GM12891 (cell line): ENCODE results near the gene TSSK6.

Experiments
- DNase-seq: peaks from one replicate; pipeline ENCODE4 v3.0.0; 2011; ENCODE audit warnings: low spot score; ENCODE audit not compliant: insufficient read length
- FAIRE-seq: peaks from 2 replicates; lab custom pipeline; 2011; peaks lifted over from hg19 to GRCh38; lab: Jason Lieb, UNC
- PAX5 ChIP-seq: IDR thresholded peaks from 2 replicates; pipeline ENCODE4 v1.6.1; 2011; ENCODE audit warnings: low read length, moderate library complexity, mild to moderate bottlenecking; ENCODE audit not compliant: insufficient read depth, severe bottlenecking
- POLR2A ChIP-seq: IDR thresholded peaks from 2 replicates; pipeline ENCODE4 v1.6.1; 2011; ENCODE audit warnings: low read depth, low read length, control low read depth
- POLR2AphosphoS5 ChIP-seq: IDR thresholded peaks from 2 replicates; pipeline ENCODE4 v1.6.1; 2011; ENCODE audit warnings: low read depth, low read length, control low read depth
- POU2F2 ChIP-seq: IDR thresholded peaks from 2 replicates; pipeline ENCODE4 v1.6.1; 2011; ENCODE audit warnings: low read depth, mild to moderate bottlenecking, control low read depth, low read length, moderate library complexity
- SPI1 ChIP-seq: IDR thresholded peaks from 2 replicates; pipeline ENCODE4 v1.6.1; 2011; ENCODE audit warnings: low read depth, low read length, control low read depth
- TAF1 ChIP-seq: IDR thresholded peaks from 2 replicates; pipeline ENCODE4 v1.6.1; 2011; ENCODE audit warnings: low read depth, low read length, control low read depth

TSSK6 gene

GRCh38 chr19:19508217-19508616, 7.1 kb downstream of the TSSK6 start:
- no peak for FAIRE-seq
- no peak for TF ChIP-seq TAF1
- no peak for TF ChIP-seq SPI1
- no peak for TF ChIP-seq POLR2A
- no peak for TF ChIP-seq PAX5
- no peak for TF ChIP-seq POU2F2
- no peak for TF ChIP-seq POLR2AphosphoS5
- DNase-seq: no peak

DNA sequence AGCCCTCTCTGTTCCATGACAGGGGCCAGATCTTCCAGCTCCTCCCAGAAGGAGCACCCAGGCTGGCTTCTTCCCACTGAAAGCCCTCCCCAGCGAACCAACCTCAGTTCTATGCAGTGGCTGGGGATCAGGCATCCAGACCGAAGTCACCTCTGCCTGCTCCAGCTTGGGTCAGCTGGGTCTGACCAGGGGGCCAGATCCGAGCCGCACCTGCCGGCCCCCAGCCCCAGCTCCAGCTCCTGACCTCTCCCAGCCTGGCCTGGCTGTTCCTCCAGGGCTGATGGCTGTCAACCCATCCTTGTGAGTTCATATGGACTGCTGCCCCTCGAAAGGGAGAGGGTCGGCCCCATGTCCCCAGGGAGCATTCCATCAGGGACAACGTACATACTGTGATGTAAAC, 8.0 kb downstream of the TSSK6 start:
- DNase-seq: no peak
- TF ChIP-seq TAF1: no peak
- TF ChIP-seq PAX5: no peak
- no peak for TF ChIP-seq SPI1
- no peak for FAIRE-seq

- FAIRE-seq (no peak), DNase-seq (no peak)
These were observed 8.8 kb downstream of the TSSK6 start for GRCh38 chr19:19506592-19506991.

GRCh38 chr19:19505669-19506326, 9.6 kb downstream of the TSSK6 start:
- DNase-seq (no peak), FAIRE-seq (no peak)
- TF ChIP-seq POU2F2: no peak

More at GRCh38 chr19:19506592-19506991, 8.8 kb downstream of the TSSK6 start:
- no peak for TF ChIP-seq PAX5
- TF ChIP-seq POLR2AphosphoS5: no peak
- TF ChIP-seq POLR2A: no peak
- no peak for TF ChIP-seq SPI1
- TF ChIP-seq POU2F2: no peak

- DNase-seq: no peak
- no peak for FAIRE-seq
- TF ChIP-seq TAF1: no peak
These were observed 10.3 kb downstream of the TSSK6 start for GRCh38 chr19:19504754-19505668.

DNA sequence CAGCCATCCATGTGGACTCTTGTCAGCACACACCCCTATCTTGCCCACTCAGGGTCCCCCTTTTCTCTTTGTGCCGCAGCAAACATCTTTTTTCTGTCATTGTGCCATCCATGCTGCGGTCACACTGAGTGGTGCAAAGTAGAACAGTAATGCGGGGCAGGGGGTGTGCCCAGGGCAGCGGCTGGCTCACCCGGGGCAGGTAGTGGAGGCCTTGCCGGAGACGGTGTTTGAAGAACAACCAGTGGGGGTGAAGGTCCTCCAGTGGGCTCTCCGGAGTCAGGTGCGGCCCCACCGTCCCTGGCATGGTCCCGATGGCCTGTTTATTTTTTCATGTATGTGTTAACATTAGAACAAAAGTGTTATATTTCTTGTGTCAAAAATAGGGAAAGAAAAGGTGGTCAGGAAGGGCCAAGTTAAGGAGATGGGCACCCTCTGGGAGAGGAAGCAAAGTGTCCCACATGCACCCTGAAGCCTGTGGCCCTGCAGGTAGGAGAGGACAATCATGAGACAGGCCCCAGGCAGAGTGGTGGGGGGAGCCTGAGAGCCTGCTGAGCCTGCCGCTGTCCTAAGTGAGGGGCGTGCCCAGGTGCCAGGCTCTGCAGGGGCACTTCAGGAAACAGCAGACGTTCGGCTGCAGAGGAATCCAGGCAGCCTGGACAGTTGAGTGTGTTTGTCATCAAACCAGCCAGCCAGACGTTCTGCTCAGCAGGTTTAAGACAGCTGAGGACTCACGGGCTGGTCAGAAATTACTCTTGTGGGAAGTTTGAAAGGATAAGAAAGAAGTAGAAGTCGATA, 12.3 kb downstream of the TSSK6 start:
- TF ChIP-seq POU2F2 (no peak), TAF1 (no peak)
- no peak for FAIRE-seq
- no peak for DNase-seq

GRCh38 chr19:19502281-19502680, 13.1 kb downstream of the TSSK6 start:
- no peak for FAIRE-seq
- no peak for DNase-seq
- TF ChIP-seq POLR2AphosphoS5: no peak
- TF ChIP-seq SPI1: no peak
- TF ChIP-seq POLR2A: no peak
- no peak for TF ChIP-seq POU2F2
- TF ChIP-seq TAF1: no peak

DNA sequence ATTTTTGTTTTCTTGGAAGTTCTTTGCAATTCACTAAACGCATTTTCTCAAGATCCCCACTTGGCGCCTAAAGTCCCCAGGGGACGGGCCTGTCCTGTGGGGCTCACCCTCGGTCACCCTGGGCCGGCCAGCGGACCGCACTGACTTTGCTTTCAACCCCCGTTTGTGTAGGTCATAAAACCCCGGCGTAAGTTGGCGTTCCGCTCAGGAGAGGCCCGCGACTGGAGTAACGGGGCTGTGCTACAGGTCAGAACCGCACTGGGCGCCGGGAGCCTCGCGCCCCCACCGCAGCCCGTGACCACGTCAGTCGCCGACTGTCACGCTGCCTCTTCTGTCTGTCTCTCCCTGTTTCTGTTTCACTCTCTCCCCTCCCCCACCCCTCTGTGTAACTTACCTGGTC, 13.6 kb downstream of the TSSK6 start:
- FAIRE-seq: no peak
- TF ChIP-seq TAF1 (no peak), PAX5 (no peak), POLR2AphosphoS5 (no peak), POU2F2 (no peak), SPI1 (no peak), POLR2A (no peak)
- DNase-seq: no peak

DNA sequence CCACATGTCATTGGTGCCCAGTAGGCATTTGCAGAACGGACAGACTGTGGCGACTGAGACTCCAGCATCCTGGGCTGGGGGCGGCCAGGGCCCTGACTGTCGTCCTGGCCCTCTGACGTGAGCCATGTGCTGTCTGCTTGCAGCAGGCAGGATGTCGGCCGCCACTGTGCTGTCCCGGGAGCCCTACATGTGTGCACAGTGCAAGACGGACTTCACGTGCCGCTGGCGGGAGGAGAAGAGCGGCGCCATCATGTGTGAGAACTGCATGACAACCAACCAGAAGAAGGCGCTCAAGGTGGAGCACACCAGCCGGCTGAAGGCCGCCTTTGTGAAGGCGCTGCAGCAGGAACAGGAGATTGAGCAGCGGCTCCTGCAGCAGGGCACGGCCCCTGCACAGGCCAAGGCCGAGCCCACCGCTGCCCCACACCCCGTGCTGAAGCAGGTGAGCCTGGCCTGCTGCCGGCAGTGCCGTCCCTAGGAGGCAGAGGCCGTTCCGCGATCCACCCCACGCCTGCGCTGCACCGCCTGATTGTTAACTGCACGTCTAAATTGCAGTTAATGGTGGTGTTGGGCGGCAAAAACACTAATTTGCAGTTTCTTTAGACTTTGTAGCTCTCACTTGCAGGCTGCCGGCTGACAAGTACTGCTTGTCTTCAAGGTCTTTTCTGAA, 14.2 kb downstream of the TSSK6 start:
- TF ChIP-seq PAX5 (no peak), POU2F2 (no peak), POLR2A (no peak), SPI1 (no peak), TAF1 (no peak), POLR2AphosphoS5 (no peak)
- DNase-seq (no peak), FAIRE-seq (no peak)
